HS-5 (cell line): ENCODE results near the gene NFKBIB.
"Not testable (repeated sequence)": the region's sequence is repeated elsewhere in the genome, so short reads cannot be mapped to it uniquely, and the experiment has no call there.

ENCODE experiments used
- DNase-seq: peaks from one replicate; pipeline ENCODE4 v3.0.0-alpha.2; 2012; ENCODE audit warnings: low read depth

Gene NFKBIB

GRCh38 chr19:38875656-38876395 is 23.9 kb upstream of the NFKBIB start:
- no peak for DNase-seq

- DNase-seq, result no peak
Observed at GRCh38 chr19:38877781-38878574, 21.8 kb upstream of the NFKBIB start, which contains the start of gene RINL. Gene RINL, minus strand, starts transcription at chr19:38878275. Its CDS starts 1,533 bp downstream, at chr19:38876742.

DNA sequence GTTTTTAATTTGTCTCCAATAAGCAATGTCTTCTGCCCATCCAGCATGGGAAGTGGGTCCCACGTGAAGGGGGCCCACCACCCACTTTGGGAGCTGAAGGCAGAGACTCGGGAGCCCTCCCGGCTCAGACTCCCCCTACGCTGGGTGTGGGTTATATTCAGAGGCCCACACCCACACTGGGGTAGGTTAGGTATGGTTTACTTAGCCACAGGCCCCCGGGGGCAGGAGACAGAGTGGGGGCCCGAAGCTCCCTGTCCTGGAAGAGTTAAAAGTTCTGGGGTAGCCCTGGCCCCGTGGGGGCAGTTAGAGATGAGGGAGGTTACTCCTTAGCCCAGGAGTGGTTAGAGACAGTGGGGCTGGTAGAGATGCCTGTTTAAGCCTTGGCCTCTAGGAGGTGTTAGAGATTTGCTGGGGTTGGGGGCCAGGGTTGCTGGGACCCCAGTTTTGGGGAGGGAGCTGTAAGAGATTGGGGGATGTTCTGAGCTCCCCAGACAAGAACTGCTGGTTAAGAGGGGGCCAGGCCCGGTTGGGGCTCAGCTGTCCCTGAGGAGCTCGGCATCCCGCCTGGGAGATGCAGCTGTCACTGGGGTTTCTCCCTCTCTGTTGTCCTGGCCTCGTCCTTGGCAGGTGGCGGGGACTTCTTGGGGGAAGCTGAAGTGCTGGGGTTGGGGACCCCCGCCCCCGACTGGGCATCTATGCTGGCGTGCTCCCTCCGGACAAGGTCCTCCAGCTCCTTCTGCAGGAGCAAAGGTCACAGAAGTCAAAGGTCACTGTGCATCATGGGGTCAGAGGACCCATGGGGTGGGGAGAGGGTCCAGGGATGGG is 21.0 kb upstream of the NFKBIB start:
- DNase-seq, result no peak

- no peak for DNase-seq
Observed at GRCh38 chr19:38879400-38879751, 20.4 kb upstream of the NFKBIB start.

- DNase-seq, result no peak
Observed at GRCh38 chr19:38880076-38880881, 19.5 kb upstream of the NFKBIB start.

DNA sequence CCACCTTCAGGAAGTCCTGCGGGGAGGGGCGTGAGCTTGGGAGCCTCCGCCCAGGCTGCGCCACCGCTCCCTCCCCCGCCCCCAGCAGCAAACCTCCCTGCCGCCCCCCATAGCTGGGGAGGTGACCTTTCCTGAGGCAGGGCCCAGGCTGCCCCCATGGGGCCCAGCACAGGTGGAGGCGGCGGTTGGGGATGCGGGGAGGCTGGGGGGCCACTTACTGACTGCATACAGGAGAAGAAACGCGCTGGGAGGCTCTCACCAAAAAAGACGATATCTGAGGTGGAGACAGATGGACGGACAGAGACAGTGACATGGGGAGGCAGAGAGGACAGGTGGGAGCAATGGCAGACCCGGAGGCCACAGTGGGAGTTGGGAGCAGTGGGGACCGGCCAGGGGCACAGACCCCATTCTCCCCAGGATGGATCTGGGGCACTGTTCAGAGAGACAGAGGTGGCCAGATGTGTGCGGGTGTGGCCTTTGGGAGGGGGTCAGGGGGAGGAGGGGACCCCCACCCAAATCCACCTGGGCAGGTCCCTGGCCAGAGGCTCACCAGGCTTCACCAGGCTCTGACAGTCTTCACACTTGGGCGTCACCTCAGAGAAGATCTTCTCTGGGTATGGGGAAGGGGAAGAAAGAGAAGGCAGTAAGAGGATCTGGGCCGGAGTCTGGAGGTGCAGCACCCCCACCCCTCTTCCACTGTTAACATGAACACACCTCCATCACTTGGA is 18.7 kb upstream of the NFKBIB start:
- no peak for DNase-seq

- DNase-seq, result no peak
Observed at GRCh38 chr19:38883286-38883685, 16.5 kb upstream of the NFKBIB start.

GRCh38 chr19:38884691-38885090 is 15.1 kb upstream of the NFKBIB start:
- not testable (repeated sequence) for DNase-seq

DNA sequence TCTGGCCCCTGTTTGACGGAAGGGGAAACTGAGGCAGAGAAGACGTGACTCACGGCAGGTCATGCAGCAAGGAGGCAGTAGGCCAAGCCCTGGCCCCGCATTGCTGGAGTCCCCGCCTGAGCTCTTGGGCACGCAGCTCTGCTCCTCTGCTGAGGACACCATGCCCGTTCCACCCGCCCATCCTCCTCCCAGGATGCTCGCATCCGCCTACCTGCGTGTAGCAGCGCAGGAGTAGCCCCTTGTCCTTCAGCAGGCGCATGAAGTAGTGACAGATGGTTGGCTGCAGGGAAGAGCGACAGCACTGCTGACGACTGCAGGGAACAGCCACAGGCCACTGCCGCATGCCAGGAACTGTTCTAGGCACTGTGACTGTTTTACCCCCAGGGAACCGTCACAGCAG is 10.9 kb upstream of the NFKBIB start:
- no peak for DNase-seq

DNA sequence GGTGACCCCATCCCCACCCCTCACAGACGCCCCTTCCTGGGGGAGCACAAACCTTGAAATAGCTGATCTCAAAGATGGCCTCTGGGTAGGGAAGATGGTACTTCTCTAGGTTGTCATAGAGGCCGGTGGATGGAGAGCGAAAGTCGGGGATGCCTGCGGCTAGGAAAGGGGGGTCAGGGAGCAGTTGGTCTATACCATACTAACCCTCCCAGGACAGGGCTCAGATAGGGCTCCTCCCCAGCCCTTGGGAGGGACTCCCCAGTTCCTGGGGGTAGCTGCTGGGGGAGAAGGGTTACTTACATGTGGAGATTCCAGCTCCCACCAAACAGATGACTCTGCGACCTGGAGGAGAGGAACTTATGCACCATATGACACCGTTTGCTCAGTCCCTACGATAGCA is 10.0 kb upstream of the NFKBIB start:
- no peak for DNase-seq

- DNase-seq, result no peak
Observed at GRCh38 chr19:38890686-38891085, 9.1 kb upstream of the NFKBIB start.

- DNase-seq, result no peak
Observed at GRCh38 chr19:38891771-38892170, 8.0 kb upstream of the NFKBIB start.

GRCh38 chr19:38892841-38893240 is 6.9 kb upstream of the NFKBIB start:
- no peak for DNase-seq

DNA sequence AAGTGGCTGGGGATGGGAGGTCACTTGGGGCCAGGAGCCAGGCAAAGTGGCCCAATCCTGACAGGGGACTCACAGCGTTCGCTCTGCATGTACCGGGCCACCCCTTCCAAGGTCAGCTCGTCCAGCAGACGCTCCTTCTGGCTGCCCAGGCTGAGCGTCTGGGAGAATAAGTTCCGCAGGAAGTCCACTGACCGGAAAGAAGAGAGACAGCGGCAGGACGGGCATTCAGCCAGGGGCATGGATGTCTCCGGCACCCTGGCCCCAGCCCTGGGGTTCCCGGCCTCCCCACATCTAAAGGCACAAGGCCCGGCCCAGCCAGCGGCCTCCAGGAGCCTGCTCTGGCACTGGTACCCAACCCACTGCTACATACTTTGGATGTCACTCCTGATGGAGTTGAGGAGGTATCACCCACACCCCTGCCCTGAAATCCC is 6.4 kb upstream of the NFKBIB start:
- no peak for DNase-seq

DNA sequence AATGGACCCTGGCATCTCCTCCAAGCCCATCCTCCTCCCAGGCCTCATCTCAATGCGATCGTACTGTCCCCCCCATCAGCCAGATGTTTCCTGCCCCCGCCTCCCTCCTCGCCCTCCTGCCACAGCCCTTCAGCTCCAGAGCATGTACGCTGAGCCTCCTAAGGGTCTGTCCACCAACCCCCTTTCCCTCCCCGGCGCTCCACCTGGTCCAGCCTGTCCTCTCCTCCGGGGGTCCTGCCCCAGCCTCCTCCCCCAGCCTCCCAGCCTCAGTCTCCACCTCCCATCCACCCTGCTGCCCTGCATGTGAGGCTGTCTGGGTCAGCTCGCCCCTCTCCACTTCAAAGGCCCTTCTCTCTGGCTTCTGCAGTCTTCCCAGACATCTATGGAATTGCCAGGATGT is 4.8 kb upstream of the NFKBIB start:
- DNase-seq, result no peak

DNA sequence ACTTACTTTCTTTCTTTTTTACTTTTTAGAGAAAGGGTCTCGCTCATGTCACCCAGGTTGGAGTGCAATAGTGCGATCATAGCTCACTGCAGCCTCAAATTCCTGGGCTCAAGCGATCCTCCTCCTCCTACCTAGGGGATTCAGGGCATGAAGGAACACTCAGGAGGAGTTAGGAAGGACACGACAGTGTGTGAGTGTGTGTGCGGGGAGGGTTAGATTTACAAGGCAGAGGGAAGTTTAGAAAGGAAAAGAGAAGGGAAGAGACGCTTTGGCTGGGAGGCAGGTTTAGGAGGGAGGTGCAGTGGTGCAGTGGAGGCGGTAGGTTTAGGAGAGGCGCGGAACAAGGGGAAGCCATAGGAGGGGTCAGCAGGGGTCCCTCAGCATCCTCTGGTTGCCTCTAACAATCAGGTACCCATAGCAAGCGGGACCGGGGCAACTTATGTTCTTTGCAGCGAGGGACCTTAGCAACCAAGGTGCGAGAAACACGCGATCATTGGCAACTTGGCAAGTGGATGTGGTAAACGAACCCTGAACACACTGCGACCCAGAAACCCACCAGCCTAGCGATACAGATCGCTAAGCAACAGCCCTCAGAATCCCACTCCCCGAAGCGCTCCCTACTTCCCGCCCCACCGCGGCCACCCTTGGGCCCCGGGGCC is 852 bp upstream of the NFKBIB start:
- no peak for DNase-seq

DNA sequence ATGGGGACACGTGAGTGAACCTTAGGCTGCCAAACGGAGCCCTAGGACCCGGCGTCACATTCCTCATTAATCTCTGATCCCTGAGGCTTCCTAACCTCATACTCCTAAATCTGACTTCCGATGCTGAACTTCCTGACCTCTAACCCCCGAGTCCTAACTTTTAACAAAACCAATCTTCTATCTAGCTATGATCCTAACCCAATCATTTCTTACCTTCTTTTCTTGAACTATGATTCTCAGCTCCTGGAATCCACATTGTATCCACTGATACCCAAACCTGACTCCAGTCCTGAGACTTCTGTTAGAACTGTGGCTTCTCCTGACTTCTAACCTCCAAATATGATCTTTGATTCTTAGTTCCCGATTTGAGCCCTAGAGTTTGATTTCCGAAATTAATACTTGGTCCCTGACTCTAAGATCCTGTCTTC is 447 bp downstream of the NFKBIB start:
- DNase-seq, result no peak

- no peak for DNase-seq
Observed at GRCh38 chr19:38900743-38901190, 998 bp downstream of the NFKBIB start.

DNA sequence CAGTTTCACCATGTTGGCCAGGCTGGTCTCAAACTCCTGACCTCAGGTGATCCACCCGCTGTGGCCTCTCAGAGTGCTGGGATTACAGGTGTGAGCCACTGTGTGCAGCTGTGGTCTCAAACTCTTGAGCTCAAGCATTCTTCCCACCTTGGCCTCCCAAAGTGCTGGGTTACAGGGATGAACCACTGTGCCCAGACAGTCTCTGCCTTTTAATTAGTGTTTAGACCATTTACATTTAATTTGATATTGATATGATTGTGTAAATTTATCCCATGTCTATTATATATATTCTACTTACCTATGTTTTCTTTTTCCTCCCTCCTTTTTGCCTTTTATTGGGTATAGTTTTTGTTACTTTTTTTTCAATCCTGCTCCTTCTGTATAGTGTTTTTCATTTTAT is 1.9 kb downstream of the NFKBIB start:
- no peak for DNase-seq
